Stimulated activated CD4-positive, alpha-beta T cell treated with anti-CD3 and anti-CD28 coated beads, Interleukin-1b, Interleukin-23, amount 100 ng/mL, for 24 hours (primary cell): ENCODE results near the gene ENG.

Source experiments
- DNase-seq, 4 experiments: peaks; one replicate each; pipeline ENCODE4 v3.0.0-alpha.2; 2020; ENCODE audit warnings: low read depth in 4 of 4, low spot score in 1 of 4

The ENG gene

DNA sequence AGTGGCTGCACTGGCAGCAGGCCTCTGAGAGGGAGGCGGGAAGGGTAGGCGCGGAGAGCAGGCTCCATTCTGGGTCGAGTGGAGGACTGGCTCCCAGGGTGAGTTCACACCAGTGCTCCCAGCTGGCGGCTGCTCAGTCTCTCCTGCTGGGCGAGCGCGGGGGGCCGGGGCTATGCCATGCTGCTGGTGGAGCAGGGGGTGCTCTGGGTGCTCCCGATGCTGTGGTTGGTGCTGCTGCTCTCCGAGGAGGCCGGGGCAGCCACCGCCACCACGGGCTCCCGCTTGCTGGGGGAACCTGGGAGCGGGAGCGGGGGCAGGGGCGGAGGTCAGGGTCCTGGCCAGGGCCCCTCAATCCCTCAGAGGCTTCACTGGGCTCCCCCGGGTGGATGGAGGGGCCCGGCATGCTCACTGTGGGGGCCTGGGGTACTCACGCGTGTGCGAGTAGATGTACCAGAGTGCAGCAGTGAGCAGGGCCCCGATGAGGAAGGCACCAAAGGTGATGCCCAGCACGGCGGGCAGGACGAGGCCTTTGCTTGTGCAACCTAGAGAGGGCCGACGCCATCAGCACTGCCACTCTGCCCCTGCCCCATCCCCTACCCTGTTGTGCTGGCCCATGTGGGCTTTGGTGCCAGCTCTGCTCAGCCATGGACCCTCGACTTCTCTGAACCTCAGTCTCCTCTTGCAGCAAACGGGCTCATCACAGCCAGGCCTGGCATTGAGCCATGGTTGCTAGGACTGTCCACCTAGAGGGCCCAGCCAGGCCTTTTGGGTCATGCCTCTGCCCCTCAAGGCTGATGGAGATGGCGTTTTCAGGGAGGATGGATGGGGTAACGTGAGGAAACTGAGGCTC is 38.7 kb downstream of the ENG start:
- no peak for DNase-seq

DNA sequence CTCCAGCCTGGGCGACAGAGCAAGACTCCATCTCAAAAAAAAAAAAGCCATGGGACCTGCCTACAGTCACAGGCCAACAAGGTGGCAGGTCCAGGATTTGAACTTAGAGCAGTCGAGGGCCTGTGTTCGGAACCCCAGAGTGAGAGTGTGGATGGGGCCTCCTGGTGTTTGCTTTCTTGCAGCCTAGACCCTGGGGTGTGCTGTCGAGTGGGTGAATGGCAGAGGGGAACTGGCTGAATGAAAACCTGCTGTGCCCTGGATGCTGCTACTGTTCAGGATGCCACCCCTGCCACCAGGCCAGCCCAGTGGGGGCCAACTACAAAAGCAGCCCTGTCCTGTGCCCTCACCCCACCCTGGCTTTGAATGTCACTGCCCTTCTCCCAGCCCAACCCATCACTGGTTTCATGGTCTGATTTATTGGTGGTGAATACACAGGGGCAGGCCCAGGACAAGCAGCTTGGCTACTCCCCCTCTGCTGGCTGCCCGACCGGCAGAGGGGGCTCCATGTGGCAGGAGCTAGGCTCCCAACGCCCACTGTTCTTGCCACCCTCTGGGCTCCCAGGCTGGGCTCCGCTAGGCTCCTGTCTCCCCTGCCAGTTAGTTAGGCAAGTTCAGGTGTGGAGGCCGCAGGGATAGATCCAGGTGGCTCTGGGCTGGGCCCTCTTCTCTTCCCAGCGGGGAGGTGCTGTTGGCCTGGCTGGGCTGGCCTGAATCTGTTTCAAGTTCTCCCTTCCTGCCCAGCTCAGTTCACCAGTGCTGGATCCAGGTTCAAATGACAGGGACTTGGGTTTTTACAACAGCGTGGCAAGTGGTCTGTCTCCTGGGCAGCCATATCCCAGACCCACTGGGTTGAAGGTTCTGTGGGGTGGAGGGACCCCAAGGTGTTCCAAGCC is 39.6 kb downstream of the ENG start:
- DNase-seq, result no peak

DNA sequence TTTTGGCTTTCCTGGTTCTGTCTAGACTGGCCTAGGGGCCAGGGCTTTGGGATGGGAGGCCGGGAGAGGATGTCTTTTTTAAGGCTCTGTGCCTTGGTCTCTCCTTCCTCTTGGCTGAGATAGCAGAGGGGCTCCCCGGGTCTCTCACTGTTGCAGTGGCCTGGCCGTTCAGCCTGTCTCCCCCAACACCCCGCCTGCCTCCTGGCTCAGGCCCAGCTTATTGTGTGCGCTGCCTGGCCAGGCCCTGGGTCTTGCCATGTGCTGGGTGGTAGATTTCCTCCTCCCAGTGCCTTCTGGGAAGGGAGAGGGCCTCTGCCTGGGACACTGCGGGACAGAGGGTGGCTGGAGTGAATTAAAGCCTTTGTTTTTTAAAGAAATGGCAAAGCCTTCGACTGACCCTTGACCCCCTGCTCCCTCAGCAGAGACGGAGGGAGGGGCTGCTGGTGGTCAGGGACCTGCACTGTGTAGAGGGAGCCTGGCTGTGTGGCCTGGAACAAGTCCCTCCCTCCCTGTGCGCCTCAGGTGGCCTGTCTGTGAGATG is 40.7 kb downstream of the ENG start:
- DNase-seq, result no peak

DNA sequence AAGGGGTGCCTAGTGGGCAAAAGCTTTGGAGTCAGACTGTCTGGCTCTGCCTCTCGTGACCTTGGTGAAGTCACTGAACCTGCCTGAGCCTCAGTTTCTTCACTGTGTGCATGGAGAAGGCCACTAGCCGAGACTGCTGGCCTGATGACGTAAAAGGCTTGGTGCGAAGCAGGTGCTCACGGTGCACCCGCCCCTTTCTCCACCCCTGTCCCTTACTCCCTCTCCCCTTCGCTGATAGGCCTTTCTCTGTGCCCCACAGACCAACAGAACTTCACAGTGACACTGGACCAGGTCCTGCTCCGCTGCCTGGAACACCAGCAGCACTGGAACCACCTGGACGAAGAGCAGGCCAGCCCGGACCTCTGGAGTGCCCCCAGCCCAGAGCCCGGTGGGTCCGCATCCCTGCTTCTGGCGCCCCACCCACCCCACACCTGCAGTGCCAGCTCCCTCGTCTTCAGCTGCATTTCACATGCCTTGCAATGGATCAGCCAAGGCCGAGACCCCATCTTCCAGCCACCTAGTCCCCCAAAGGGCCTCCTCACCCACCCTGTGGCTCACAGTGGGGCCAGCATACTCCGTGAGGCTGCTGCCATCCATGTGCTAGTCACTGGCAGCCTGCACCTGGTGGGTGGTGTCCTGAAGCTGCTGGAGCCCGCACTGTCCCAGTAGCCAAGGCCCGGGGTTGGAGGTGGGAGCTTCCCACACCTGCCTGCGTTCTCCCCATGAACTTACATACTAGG is 41.4 kb downstream of the ENG start:
- DNase-seq, result no peak

DNA sequence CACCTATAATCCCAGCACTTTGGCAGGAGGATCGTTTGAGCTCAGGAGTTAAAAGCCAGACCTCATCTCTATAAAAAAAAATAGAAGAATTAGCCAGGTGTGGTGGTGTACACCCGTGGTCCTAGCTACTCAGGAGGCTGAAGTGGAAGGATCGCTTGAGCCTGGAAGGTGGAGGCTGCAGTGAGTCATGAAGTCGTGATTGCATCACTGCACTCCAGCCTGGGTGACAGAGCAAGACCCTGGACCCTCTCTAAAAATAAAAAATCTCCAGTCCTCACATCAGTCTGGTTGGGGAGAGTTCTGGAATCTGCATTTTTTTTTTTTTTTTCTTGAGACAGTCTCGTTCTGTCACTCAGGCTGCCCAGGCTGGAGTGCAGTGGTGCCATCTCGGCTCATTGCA is 42.4 kb downstream of the ENG start:
- no peak for DNase-seq

DNA sequence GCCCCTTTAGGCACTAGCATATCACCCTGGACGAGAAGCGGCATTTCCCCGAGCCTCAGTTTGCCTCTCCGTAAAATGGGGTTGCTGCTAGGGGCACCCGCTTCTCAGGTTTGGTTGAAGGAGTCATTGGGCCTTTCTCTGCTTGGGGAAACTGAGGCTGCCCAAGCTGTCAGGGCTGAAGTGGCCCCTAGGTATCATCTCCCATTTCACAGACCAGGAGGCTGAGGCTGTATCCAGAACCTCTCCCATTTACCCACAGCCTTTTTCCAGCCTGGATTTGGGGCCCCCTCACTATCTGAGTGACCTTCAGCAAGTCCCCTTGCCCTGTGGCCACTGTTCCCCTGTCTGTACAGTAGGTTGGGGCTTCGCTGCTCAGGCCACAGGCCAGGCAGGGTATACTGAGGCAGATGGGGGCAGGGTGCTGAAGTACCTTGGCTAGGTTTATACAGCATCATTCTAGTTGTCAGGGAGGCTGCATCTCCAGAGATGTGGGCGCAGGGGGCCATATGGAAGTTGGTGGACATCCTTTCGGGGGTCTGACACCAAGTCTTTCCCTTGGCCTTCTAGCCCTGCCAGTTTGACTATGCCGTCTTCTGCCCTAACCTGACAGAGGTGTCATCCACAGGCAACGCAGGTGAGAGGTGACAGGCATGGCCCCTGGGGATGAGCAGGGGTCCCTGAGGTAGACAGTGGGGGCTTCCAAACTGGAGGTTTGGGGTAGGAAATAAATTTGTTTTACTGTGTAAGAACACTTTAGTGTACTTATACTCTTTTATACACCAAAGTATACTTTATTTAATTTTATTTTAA is 43.9 kb downstream of the ENG start:
- no peak for DNase-seq

DNA sequence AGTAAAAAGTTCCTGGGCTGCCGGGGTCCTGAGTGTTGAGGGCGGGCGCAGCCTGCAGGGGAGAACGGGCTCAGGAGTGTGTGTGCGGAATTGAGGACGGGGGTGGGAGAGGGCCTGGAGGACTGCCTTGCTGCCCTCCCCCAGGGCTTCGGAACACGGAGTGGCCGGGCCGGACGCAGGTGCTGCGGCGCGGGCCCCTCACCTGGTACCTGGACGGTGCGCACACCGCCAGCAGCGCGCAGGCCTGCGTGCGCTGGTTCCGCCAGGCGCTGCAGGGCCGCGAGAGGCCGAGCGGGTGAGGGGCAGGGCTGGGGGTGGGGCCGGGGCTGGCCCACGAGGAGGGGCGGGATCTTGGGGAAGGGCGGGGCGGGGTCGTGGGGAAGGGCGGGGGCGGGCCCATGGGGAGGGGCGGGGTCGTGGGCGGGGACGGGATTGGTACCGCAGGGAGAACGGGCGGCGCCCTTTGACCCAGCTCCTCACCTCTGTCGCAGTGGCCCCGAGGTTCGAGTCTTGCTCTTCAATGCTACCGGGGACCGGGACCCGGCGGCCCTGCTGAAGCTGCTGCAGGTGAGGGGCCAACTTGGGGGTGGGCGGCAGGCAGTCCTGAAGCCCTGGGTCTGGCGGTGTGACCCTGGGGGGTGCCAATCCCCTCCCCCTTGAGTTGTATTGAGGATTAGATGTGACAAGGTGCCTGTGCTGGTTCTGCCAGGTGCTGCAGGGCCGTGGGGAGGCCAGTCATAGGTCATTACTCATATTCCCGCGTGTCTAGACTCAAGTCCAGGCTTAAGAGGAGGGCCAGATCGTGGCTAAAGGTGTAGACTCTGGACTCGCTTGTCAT is 44.7 kb downstream of the ENG start:
- DNase-seq, result no peak

DNA sequence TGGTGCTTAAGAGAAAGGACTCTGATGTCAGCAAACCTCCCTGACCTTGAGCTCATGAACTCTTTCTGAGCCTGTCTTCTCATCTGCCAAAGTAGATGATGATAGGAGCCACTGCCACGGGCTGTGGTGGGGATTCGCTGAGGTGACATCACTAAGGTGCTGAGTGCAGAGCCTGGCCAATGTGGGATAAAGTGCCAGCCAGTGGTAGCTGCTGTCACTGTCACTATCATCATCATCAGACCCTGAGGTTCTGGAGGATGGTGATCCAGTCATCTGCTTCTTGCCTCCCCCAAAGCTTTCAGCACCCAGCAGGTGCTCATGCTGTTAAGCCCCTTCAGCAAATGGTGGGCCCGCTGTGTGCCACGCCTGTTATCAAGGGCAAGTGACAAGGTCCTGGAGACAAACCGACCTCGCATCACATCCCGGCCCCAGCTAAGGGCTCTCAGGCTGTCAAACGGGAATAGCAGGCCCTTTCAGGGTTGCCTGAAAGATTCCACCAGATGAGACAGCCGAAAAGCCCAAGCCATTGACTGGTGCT is 45.4 kb downstream of the ENG start:
- DNase-seq, result no peak

DNA sequence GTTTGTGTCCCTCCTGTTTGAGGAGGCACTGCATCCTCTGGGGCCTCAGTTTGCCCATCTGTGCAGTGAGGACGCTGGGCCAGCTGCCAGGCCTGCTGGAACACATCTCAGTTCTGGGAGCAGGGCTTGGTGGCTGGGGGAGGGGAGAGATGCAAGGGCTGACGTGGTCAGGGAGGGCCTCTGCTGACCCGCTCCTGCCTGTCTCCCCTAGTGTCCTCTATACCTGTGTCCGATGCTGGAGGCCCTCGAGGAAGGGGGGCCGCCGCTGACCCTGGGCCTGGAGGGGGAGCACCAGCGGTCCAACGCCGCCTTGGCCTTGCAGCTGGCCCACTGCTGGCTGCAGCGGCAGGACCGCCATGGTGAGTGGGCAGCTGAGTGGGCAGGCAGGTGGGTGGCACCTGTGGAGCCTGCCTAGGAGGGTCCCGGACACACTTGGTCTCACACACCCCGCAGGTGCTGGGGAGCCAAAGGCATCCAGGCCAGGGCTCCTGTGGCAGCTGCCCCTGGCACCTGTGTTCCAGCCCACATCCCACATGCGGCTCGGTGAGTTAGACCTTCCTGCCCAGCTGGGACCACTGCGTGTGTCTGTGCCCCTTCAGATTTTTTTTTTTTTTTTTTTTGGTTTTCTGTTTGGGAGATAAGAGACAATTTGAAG is 46.0 kb downstream of the ENG start:
- no peak for DNase-seq

DNA sequence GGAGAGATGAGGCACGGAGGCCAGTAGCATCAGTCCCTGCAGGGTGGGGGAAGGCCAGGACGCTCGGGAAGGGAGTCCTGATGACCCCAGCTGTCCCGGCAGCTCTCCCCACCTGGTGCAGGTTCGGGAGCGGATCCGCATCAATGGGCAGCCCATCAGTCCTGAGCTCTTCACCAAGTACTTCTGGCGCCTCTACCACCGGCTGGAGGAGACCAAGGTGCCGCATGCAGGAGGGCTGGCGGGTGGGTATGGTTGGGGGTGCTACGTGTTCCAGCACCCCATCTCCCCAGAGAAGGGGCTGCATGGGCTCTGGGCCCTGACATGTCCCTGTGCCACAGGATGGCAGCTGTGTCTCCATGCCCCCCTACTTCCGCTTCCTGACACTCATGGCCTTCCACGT is 47.6 kb downstream of the ENG start:
- DNase-seq, result no peak

DNA sequence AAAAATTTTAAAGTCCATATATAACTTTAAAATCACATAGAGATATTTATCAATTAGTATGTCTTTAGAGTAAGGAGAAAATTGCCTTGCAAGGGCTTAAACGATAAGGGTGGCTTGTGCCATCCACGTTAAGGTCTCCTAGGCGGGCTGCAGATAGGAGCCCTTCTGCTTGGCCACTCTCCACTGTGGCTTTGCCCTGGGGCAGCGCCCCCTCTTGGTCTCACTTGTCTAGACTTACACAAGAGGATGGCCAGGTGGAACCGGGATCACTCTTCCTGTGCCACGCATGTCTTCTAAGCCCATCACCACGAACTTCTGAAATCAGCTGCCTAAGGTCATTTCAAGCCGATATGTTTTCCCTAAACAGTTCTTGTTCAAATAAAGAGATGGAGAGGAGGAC is 48.8 kb downstream of the ENG start:
- no peak for DNase-seq

DNA sequence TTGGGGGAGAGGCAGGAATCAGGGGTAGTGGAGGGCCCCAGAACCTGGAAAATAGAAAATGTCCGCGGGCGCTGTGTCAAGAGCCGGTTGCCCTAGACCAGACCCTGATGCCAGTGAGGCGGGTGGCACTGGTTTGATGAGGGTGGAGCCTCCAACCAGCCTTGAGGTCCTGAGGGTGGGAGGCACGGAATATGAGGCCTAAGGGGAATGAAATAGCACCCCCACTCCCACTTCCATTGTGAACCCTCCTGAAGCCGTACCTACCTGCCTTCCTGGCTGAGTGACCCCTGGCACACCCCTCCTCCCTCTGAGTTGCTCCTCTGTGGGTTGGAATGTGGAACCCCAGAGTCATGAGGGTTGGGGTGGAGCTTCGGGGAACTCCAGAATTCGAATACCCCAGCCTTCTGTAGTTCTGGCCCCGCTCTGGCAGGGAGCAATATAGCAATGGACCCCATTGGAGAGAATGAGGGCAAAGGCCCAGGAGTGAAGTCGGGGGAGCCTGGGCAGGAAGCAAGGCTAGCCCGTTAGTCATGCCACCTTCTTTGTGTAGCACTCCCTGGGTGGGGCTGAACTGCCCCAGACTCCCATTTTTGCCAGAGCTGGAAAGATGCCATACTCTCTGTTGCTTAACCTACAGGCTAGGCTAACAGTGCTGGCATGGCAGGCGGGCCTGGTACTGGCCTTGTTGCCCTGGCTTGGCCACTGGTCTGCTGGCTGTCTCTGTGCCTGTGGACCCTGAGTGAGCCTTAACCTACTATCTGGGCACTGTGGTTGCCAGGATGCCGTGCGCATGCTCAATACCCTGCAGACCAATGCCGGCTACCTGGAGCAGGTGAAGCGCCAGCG is 50.7 kb downstream of the ENG start:
- DNase-seq, result no peak

DNA sequence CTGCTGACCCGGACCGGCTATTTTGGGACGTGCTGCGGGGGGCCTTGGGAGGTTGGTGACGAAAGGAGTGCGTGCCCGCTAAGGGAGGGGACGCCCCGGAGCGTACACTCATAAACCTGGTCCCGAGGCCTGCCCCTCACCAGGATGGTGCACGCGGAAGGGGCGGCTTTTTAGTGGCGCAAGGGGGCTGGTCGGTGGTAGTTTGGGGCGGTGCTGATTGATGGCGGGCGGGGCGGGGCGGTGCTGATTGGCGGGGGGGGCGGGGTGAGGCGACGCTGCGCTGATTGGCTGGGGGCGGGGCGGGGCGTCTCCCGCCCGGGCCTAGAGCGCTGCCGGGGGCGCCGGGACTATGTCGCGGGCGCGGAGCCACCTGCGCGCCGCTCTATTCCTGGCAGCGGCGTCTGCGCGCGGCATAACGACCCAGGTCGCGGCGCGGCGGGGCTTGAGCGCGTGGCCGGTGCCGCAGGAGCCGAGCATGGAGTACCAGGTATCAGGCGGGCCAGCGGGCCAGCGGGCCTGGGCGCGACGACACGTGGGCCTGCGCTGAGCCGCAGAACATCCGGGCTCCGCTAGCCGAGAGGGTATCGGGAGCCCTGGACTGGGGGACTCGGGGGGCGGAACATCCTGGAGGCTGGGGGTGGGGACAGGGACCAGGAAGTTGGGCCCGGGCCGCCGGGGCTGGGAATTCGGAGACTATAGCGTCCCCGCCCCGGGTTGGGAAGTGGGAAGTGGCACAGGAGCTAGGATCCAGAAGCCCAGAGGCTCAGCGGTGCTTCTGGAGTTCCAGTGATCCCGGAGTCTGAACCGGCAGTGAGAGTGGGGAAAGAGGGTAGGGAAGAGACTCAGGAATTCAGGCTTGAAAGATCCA is 51.6 kb downstream of the ENG start, which contains the start of gene FPGS:
Gene FPGS (plus strand): TSS at position 307 of the 868 bp plus-strand sequence. CDS start 43 bp downstream, at position 350.
- DNase-seq, result peak; percentile 62 to 84 (median 80)

DNA sequence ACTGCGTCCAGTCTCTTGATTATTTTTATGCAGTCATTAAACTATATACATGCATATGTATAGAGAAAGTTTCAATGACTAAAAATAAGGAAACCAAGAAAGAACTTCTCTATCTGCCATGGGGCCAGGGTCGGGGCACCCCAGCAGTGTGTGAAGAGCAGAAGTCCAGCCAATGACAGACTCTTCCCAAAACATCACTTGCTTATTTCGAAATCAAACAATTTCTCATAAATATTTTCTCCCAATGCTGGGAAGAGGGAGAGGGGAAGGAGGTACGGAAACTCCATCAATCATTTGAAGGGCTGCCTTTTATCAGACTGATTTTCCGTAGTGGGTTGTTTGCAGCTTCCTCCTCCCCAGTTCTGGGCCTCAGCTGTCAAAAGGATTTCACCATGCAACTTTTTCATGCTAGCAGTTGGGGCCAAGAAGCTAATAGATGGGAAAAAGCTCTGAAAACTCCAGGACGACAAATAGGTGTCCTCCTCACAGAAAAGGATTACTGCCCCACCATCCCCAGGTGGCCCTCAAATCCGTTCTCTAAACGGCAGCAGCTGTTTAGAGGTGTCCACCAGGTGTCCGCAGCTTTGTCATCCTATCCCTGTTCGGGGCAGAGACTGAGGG is 52.4 kb downstream of the ENG start:
- DNase-seq, result no peak

DNA sequence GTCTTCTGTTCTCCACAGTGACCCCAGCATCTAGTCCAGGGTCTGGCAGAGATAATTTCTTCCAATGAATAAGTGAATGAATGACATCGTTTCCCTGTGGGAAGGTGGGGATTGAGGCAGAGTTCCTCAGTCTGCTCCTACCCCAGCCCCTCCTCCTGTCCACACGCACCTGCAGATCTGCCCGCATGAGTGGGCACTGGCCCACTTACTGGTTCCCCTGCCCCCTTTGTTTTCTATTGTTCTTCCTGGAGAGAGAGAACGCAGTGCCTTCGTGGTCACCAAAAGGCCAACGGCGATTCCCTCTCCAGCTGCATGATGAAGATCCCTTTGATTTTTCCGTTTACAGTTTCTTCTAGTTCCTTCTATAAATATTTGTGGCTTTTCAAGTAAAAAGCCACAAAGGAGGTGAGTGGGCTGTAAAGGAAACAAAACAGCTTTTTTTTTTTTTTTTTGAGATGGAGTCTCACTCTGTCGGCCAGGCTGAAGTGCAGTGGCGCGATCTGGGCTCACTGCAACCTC is 57.5 kb downstream of the ENG start:
- no peak for DNase-seq

DNA sequence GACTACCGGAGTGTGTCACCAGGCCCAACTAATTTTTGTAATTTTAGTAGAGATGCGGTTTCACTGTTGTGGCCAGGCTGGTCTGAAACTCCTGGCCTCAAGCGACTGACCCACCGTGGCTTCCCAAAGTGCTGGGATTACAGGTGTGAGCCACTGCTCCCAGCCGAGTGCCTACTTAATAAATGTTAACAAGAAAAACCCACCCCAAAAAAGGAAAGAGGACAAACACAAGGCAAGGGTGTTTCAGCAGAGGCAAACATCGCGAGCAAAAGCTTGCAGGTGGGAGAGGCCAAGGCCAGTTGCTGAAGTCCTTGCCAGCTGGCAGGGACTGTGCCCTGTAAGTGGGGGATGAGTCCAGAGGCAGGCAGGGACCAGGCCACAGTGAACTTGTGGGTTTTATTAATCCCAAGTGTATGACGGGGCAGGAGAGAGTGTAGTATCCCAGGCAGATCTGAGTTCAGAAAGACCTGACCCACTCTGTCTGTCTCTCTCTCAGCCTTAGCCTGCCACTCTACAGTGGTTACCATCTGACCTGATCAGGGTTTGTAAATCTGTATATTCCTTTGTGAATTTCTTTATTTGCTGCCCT is 58.1 kb downstream of the ENG start:
- DNase-seq, result no peak
